ENCODE data around the gene SMYD3. TPM values are rescaled to one million over a fixed set of nuclear protein-coding genes. Genes with fewer than 3 reads are reported as not detected.

The SMYD3 gene
- total and polyA plus RNA-seq, 11 donors = 6.3 to 12.1 (median 9.5) TPM

DNA sequence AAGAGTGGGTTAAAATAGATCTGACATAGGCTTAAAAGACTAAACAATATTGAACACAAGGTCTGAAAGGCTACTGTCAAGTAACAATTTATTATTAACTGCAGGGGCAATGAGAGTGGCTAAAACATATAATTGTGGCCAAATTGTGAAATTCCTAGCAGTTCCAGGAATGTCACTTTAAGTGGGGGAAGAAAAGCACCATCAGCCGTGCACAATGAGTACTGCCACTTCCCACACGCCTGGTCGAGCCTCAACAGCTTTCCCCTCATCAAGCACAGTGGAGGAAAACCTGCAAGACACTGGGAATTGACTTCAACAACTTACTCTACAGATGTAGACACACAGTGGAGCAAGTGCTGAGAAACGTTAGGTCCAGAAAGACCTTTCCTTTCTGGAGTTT is 42.6 kb upstream of the SMYD3 start:
- H3K27ac ChIP-seq = no peak overlapping the region
- no peaks in the 10 kb centered on the region for H3K4me1 ChIP-seq
- H3K4me3 ChIP-seq = no peak overlapping the region
- ATAC-seq = no peak
- H3K27me3 ChIP-seq = no peaks in the 10 kb centered on the region
- no peak for TF ChIP-seq POLR2A (IDR thresholded peaks at IDR 0.05)
- TF ChIP-seq, protein P1, sequence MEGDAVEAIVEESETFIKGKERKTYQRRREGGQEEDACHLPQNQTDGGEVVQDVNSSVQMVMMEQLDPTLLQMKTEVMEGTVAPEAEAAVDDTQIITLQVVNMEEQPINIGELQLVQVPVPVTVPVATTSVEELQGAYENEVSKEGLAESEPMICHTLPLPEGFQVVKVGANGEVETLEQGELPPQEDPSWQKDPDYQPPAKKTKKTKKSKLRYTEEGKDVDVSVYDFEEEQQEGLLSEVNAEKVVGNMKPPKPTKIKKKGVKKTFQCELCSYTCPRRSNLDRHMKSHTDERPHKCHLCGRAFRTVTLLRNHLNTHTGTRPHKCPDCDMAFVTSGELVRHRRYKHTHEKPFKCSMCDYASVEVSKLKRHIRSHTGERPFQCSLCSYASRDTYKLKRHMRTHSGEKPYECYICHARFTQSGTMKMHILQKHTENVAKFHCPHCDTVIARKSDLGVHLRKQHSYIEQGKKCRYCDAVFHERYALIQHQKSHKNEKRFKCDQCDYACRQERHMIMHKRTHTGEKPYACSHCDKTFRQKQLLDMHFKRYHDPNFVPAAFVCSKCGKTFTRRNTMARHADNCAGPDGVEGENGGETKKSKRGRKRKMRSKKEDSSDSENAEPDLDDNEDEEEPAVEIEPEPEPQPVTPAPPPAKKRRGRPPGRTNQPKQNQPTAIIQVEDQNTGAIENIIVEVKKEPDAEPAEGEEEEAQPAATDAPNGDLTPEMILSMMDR (IDR thresholded peaks at IDR 0.05) = no peak
- peaks cover 0 to 96% (median 89%) of the 10 kb centered on the region in 9 donors for H3K36me3 ChIP-seq
- intact Hi-C loops (cut with DNase I) = no loop called here
- 33 to 57% (median 38%) methylated on average over 4 of the region's 4 CpGs for WGBS, 4 donors
- no peak for DNase-seq
- no peaks in the 10 kb centered on the region for H3K9me3 ChIP-seq

DNA sequence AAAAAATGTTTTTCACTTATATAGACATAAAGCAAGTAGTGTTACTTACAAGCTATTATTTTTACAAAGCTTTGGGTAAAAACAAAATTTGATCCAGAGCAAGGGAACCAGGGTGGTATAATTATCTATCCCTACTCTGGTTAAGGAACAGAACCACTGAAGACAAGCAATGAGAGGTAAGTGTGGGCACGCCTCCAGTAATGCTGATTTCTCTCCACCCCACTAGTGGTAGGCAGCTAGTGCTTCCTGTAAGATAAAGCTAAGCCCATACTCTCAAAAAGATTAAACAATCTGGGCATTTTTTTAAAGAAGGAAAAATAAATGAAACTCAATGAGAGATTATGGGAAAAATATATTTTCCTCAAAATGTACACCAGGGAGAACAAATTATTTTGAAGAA is 36.9 kb upstream of the SMYD3 start:
- TF ChIP-seq POLR2A (IDR thresholded peaks at IDR 0.05) = no peak
- TF ChIP-seq, protein P1 (IDR thresholded peaks at IDR 0.05) = no peak
- WGBS, 4 donors = 93 to 100% (median 98%) methylated on average over 1 of the region's 1 CpG
- Histone ChIP-seq H3K36me3 (peaks cover 0 to 94% (median 84%) of the 10 kb centered on the region in 9 donors), H3K4me1 (no peaks in the 10 kb centered on the region), H3K27me3 (no peaks in the 10 kb centered on the region), H3K27ac (no peak overlapping the region), H3K9me3 (no peaks in the 10 kb centered on the region), H3K4me3 (no peak overlapping the region)
- intact Hi-C loops (cut with DNase I) = no loop called here
- no peak for DNase-seq
- ATAC-seq = no peak

DNA sequence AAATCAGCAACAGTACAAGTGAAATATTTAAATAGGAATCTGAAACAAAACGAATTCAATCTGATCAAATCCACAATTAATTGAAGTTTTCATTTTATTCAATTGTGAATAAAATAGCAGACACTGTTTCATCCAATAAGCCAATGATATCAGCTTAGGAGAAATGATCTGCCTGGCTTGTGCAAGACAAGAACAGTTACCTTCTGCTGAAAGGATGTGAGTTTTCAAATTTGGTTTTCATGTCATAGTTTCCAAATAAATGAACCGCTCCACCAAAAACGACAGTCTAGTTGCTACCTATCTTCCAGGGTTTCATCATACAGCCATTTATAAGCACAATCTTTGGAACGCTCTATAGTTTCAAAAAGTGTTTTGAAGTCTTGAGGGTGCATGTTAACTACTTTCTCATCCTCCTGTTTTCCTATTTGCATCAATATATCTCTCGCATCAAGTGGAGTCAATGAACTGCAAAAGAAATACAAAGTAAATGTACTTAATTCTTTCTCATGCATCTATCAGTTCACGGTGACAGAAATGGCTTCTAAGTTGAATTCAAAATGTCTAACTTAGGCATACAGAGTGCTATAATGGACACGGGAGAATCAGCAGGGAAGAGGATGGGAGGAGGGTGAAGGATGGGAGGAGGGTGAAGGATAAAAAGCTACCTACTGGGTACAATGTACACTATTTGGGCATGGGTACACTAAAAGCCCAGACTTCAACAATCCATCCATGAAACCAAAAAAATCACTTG is 33.8 kb upstream of the SMYD3 start:
- Histone ChIP-seq H3K27ac (no peak overlapping the region), H3K4me1 (no peaks in the 10 kb centered on the region), H3K27me3 (no peaks in the 10 kb centered on the region), H3K9me3 (no peaks in the 10 kb centered on the region), H3K4me3 (no peak overlapping the region), H3K36me3 (peaks cover 0 to 69% (median 58%) of the 10 kb centered on the region in 9 donors)
- 90 to 92% (median 90%) methylated on average over 7 of the region's 7 CpGs for WGBS, 4 donors
- no peak for DNase-seq
- intact Hi-C loops (cut with DNase I) = no loop called here
- TF ChIP-seq POLR2A (IDR thresholded peaks at IDR 0.05) = no peak
- TF ChIP-seq, protein P1 (IDR thresholded peaks at IDR 0.05) = no peak
- no peak for ATAC-seq

DNA sequence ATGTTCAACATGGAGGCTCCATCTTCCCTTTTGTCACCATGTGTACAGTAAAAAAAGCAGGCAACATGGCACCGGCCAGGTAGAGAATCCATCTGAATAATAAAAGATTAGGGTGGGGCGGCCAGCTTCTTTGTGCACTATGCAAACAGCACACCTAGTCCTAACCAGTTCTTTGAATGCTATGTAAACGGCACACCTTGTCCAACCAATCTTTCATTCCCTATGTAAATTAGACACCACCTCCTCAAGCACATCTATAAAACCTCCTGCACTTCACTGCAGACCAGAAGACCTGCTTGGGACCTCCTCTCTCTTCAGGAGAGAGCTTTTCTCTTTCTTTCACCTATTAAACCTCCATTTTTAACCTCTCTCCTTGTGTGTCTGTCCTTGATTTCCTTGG is 30.8 kb upstream of the SMYD3 start:
- H3K4me1 ChIP-seq = no peaks in the 10 kb centered on the region
- DNase-seq (no peak), ATAC-seq (no peak)
- peaks cover 0 to 40% (median 34%) of the 10 kb centered on the region in 9 donors for H3K36me3 ChIP-seq
- no peaks in the 10 kb centered on the region for H3K9me3 ChIP-seq
- H3K27ac ChIP-seq = no peak overlapping the region
- no peaks in the 10 kb centered on the region for H3K27me3 ChIP-seq
- H3K4me3 ChIP-seq = no peak overlapping the region
- TF ChIP-seq POLR2A (IDR thresholded peaks at IDR 0.05) = no peak
- intact Hi-C loops (cut with DNase I) = no loop called here
- WGBS, 4 donors = 94 to 100% (median 96%) methylated on average over 3 of the region's 3 CpGs

DNA sequence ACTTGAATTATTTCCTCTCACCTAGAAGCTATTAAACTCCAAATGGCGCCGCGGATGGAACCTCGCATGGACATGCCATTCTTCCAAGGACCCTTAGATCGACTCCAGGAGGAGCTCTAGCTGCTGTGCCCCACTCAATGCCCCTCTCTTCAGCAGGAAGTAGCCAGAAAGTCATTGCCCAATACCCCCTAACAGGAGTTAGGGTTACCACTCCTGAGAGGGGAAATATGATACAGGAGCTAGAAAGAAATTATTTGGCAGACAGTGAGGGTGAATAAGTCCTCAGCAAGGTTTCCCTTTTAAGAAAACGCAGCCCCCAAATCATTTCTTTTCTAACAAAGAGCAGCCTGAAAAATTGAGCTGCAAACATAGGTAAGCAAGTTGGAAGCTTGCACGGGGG is 30.4 kb upstream of the SMYD3 start:
- H3K27me3 ChIP-seq = no peaks in the 10 kb centered on the region
- DNase-seq = no peak
- no peak for TF ChIP-seq POLR2A (IDR thresholded peaks at IDR 0.05)
- no peaks in the 10 kb centered on the region for H3K9me3 ChIP-seq
- WGBS, 4 donors = 74 to 84% (median 81%) methylated on average over 7 of the region's 7 CpGs
- peaks cover 0 to 35% (median 29%) of the 10 kb centered on the region in 9 donors for H3K36me3 ChIP-seq
- no peak overlapping the region for H3K27ac ChIP-seq
- H3K4me3 ChIP-seq = no peak overlapping the region
- intact Hi-C loops (cut with DNase I) = no loop called here
- H3K4me1 ChIP-seq = no peaks in the 10 kb centered on the region
- no peak for ATAC-seq

Measured in heart left ventricle (tissue), 16 donors.